Upper lobe of right lung (tissue), 1 donor: ENCODE data around the gene PICK1. TPM values are rescaled to one million over a fixed set of nuclear protein-coding genes. Genes with fewer than 3 reads are reported as not detected.
A peak's percentile ranks its signal among the peaks of the same experiment; 100 is the strongest.

Experiments used
- ATAC-seq: fragments of 200-7000 bp; cut with Tn5 transposase; one replicate; pipeline ENCODE4 v1.9.1; 2020; ENCODE audit warnings: mild to moderate bottlenecking, moderate library complexity
- DNase-seq: peaks from one replicate; pipeline ENCODE4 v3.0.0-alpha.2; 2020
- H3K27ac ChIP-seq: fragments of 200-600 bp; one replicate; pipeline ENCODE4 v1.8.0; 2022
- H3K27me3 ChIP-seq: fragments of 200-600 bp; one replicate; pipeline ENCODE4 v1.8.0; 2022; ENCODE audit warnings: mild to moderate bottlenecking
- H3K36me3 ChIP-seq: fragments of 200-600 bp; one replicate; pipeline ENCODE4 v1.8.0; 2022
- H3K4me1 ChIP-seq: fragments of 200-600 bp; one replicate; pipeline ENCODE4 v1.8.0; 2022
- H3K4me3 ChIP-seq: fragments of 200-600 bp; one replicate; pipeline ENCODE4 v1.8.0; 2022; ENCODE audit warnings: mild to moderate bottlenecking
- H3K9me3 ChIP-seq: fragments of 200-600 bp; one replicate; pipeline ENCODE4 v1.8.0; 2022
- CTCF ChIP-seq: fragments of 200-600 bp; IDR thresholded peaks from one replicate; pipeline ENCODE4 v1.8.0; 2022; ENCODE audit warnings: antibody characterized with exemption
- intact Hi-C: fragments of 100-400 bp; cut with DNase I; formaldehyde crosslinking; loops from one replicate; pipeline ENCODE4 v1.11.0; 2022
- total RNA-seq: library from RNA; stranded (reverse); fragmentation: NEBNext Ultra II Directional; extraction: Animal tissue kit (Norgen Biotek cat#: 25700); gene quantifications from one replicate; pipeline ENCODE4 v1.2.1, GENCODE V29; 2021
- donor health status: DM: no; HTN: yes; CAD: no; lungs with severe emphysema.

The PICK1 gene
- total RNA-seq, 1 donor from 2014 or later: 31.8 TPM

- intact Hi-C loops: no loop called here
- DNase-seq (no peak), ATAC-seq (no peak)
- Histone ChIP-seq H3K9me3 (no peaks in the 10 kb centered on the region), H3K36me3 (no peaks in the 10 kb centered on the region), H3K27ac (no peak overlapping the region), H3K4me1 (peaks cover 20% of the 10 kb centered on the region), H3K4me3 (no peak overlapping the region), H3K27me3 (peaks cover 33% of the 10 kb centered on the region)
- no peak for TF ChIP-seq CTCF
Observed at GRCh38 chr22:38085501-38085900, 28.3 kb downstream of the PICK1 start.

GRCh38 chr22:38086001-38086845 is 29.0 kb downstream of the PICK1 start:
- Histone ChIP-seq H3K9me3 (no peaks in the 10 kb centered on the region), H3K4me1 (peaks cover 14% of the 10 kb centered on the region), H3K27me3 (peaks cover 27% of the 10 kb centered on the region), H3K27ac (no peak overlapping the region), H3K36me3 (no peaks in the 10 kb centered on the region), H3K4me3 (no peak overlapping the region)
- intact Hi-C loops: no loop called here
- DNase-seq (no peak), ATAC-seq (no peak)
- no peak for TF ChIP-seq CTCF

GRCh38 chr22:38086942-38087341 is 29.7 kb downstream of the PICK1 start:
- Histone ChIP-seq H3K36me3 (no peaks in the 10 kb centered on the region), H3K27ac (no peak overlapping the region), H3K27me3 (peaks cover 22% of the 10 kb centered on the region), H3K4me1 (peaks cover 8% of the 10 kb centered on the region), H3K9me3 (no peaks in the 10 kb centered on the region), H3K4me3 (no peak overlapping the region)
- DNase-seq (no peak), ATAC-seq (no peak)
- TF ChIP-seq CTCF: no peak
- intact Hi-C loops: no loop called here

GRCh38 chr22:38087855-38088254 is 30.7 kb downstream of the PICK1 start:
- no peaks in the 10 kb centered on the region for H3K9me3 ChIP-seq
- peaks cover 13% of the 10 kb centered on the region for H3K27me3 ChIP-seq
- TF ChIP-seq CTCF: no peak
- no peak for ATAC-seq
- intact Hi-C loops: no loop called here
- H3K4me3 ChIP-seq: no peak overlapping the region
- no peak for DNase-seq
- no peak overlapping the region for H3K27ac ChIP-seq
- no peaks in the 10 kb centered on the region for H3K4me1 ChIP-seq
- H3K36me3 ChIP-seq: no peaks in the 10 kb centered on the region

- no peak for TF ChIP-seq CTCF
- no peaks in the 10 kb centered on the region for H3K36me3 ChIP-seq
- H3K9me3 ChIP-seq: no peaks in the 10 kb centered on the region
- intact Hi-C loops: no loop called here
- no peaks in the 10 kb centered on the region for H3K4me1 ChIP-seq
- H3K4me3 ChIP-seq: no peak overlapping the region
- peaks cover 8% of the 10 kb centered on the region for H3K27me3 ChIP-seq
- ATAC-seq (peak; percentile 33), DNase-seq (no peak)
- no peak overlapping the region for H3K27ac ChIP-seq
Observed at GRCh38 chr22:38088629-38089473, 31.6 kb downstream of the PICK1 start.
